Neural progenitor cell (in vitro differentiated cells): Measurements from ENCODE around the gene LIN28B.

Experiments used
- CTCF ChIP-seq: fragments of 200-600 bp; sonication (generic); IDR thresholded peaks from 2 replicates; pipeline ENCODE4 v1.5.1; 2017; ENCODE audit warnings: antibody characterized with exemption, mild to moderate bottlenecking
- EZH2 ChIP-seq: fragments of 200-600 bp; sonication (generic); IDR thresholded peaks from 2 replicates; pipeline ENCODE4 v1.6.1; 2017; ENCODE audit warnings: antibody characterized with exemption, mild to moderate bottlenecking, moderate library complexity

DNA sequence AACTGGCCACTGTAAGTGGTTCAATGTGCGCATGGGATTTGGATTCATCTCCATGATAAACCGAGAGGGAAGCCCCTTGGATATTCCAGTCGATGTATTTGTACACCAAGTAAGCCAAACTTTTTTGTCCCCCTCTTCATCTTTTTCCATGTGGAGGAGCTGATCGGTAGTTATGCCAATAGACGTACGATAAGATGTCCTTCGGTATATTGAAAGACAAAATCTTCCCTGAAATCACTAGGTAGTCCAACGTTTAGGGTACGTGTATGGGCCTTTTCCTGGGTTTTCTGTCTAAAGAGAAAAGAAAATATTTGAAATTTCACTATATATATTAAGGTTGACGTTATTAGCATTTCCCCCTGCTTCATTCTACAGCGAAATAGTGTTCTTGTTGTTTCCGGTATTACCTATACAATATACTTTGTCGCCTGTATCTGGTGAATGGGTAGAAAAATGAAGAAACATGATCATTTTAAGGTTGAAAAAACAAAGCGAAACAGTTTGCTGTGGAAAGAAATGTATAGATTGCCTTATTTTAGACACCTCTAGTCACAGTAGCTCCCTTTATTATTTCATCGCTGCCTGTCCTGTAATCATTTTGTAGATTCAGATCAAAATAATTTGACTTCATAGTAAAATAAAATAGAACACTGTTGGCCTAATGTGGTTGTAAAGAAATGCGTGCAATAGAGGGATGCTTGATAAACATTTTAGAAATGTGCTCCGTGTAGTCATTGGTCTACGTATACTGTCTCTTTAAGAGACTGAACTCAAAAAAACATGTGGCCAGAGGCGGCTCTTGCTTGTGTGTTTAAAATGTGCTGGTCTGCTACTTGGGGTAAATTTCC, 1.5 kb downstream of the LIN28B start:
- TF ChIP-seq CTCF (no peak), EZH2 (no peak)
